HPDE6-E6E7 (cell line): Measurements from ENCODE around the gene NOC4L.
"Not testable (repeated sequence)": the region's sequence is repeated elsewhere in the genome, so short reads cannot be mapped to it uniquely, and the experiment has no call there.

Experiments
- DNase-seq: peaks from one replicate; pipeline ENCODE4 v3.0.0; 2011; ENCODE audit warnings: missing footprints; ENCODE audit errors: extremely low spot score

Gene NOC4L

GRCh38 chr12:132142679-132143335, 1.4 kb upstream of the NOC4L start:
- no peak for DNase-seq

- DNase-seq, result no peak
Observed at GRCh38 chr12:132143336-132144071, 753 bp upstream of the NOC4L start.

- no peak for DNase-seq
Observed at GRCh38 chr12:132144810-132145168, 532 bp downstream of the NOC4L start.

GRCh38 chr12:132145334-132145733, 1.1 kb downstream of the NOC4L start:
- DNase-seq, result no peak

- no peak for DNase-seq
Observed at GRCh38 chr12:132146098-132146497, 1.8 kb downstream of the NOC4L start.

- no peak for DNase-seq
Observed at GRCh38 chr12:132146772-132147422, 2.6 kb downstream of the NOC4L start.

GRCh38 chr12:132147423-132148367, 3.4 kb downstream of the NOC4L start:
- no peak for DNase-seq

GRCh38 chr12:132148368-132149045, 4.2 kb downstream of the NOC4L start:
- DNase-seq, result no peak

GRCh38 chr12:132149526-132149925, 5.3 kb downstream of the NOC4L start:
- not testable (repeated sequence) for DNase-seq

- DNase-seq, result no peak
Observed at GRCh38 chr12:132150780-132151144, 6.5 kb downstream of the NOC4L start.

GRCh38 chr12:132151145-132151765, 7.0 kb downstream of the NOC4L start:
- DNase-seq, result no peak

GRCh38 chr12:132151766-132152410, 7.6 kb downstream of the NOC4L start:
- DNase-seq, result no peak

GRCh38 chr12:132152411-132152821, 8.2 kb downstream of the NOC4L start:
- DNase-seq, result no peak

GRCh38 chr12:132152953-132153352, 8.7 kb downstream of the NOC4L start:
- DNase-seq, result no peak

- DNase-seq, result peak; percentile 79
Observed at GRCh38 chr12:132153501-132154340, 9.5 kb downstream of the NOC4L start.

GRCh38 chr12:132154341-132154761, 10.1 kb downstream of the NOC4L start:
- no peak for DNase-seq

GRCh38 chr12:132154941-132155770, 10.9 kb downstream of the NOC4L start:
- no peak for DNase-seq

- DNase-seq, result no peak
Observed at GRCh38 chr12:132155771-132156572, 11.7 kb downstream of the NOC4L start.
